ENCODE measurements around the gene GLA. TPM values are rescaled to one million over a fixed set of nuclear protein-coding genes. Genes with fewer than 3 reads are reported as not detected.

GLA gene
- total RNA-seq, 1 experiment from 2014 or later, result 54.8 TPM

DNA sequence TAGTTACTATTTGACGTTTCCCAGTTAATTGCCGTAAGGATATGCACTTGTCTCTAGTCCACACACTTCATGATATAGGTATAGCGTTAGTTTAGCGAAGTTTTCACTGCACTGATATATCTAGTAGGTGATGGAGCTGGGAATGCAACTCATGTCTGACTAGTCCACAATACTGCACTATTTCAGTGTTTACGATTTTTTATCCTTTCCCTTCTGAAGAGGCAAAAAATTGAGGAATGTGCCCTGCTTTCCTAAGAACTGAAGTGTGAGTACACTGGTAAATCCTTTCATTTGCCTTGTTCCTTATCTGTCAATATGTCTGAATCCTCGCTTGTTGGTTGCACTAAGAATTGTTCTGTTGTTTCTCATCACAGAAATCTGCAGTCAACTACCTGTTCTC, 15.9 kb downstream of the GLA start:
- peaks cover 35% of the 10 kb centered on the region for H3K36me3 ChIP-seq (ENCODE audit: low read depth, low read length)
- TF ChIP-seq EZH2phosphoT487 (IDR thresholded peaks at IDR 0.05; ENCODE audit: borderline replicate concordance, low read length), result no peak
- no peak for TF ChIP-seq EZH2 (IDR thresholded peaks at IDR 0.05; ENCODE audit: low read length, unreplicated experiment)
- TF ChIP-seq, protein P1, sequence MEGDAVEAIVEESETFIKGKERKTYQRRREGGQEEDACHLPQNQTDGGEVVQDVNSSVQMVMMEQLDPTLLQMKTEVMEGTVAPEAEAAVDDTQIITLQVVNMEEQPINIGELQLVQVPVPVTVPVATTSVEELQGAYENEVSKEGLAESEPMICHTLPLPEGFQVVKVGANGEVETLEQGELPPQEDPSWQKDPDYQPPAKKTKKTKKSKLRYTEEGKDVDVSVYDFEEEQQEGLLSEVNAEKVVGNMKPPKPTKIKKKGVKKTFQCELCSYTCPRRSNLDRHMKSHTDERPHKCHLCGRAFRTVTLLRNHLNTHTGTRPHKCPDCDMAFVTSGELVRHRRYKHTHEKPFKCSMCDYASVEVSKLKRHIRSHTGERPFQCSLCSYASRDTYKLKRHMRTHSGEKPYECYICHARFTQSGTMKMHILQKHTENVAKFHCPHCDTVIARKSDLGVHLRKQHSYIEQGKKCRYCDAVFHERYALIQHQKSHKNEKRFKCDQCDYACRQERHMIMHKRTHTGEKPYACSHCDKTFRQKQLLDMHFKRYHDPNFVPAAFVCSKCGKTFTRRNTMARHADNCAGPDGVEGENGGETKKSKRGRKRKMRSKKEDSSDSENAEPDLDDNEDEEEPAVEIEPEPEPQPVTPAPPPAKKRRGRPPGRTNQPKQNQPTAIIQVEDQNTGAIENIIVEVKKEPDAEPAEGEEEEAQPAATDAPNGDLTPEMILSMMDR (conservative IDR thresholded peaks at IDR 0.05; ENCODE audit: low read depth, low read length), result no peak
- no peaks in the 10 kb centered on the region for H3F3A ChIP-seq (ENCODE audit: low read length, unreplicated experiment)
- ChIA-PET CTCF (no interaction called here), POLR2A (ENCODE audit: unreplicated experiment) (no interaction called here)
- H4K20me1 ChIP-seq (ENCODE audit: low read length), result peaks cover 17% of the 10 kb centered on the region; the same call in 1 of the 2 replicates
- intact Hi-C loops (cut with micrococcal nuclease), result loop anchor here (2.0 kb wide), 1 partner anchor 43 kb away; the partner anchor contains the start of gene TIMM8A
- H3K27ac ChIP-seq (ENCODE audit: low read length), result peak overlapping the region; percentile 69
- H3K9ac ChIP-seq (ENCODE audit: low read length), result peak overlapping the region; percentile 100
- no peaks in the 10 kb centered on the region for H3K9me3 ChIP-seq (ENCODE audit: low read length)
- H3K4me3 ChIP-seq (ENCODE audit: low read length), result peak overlapping the region; percentile 95
- H3K4me1 ChIP-seq (ENCODE audit: insufficient read depth, low read length), result peaks cover 22% of the 10 kb centered on the region
- DNase-seq, result no peak
- H3K9me2 ChIP-seq (replicated peaks; ENCODE audit: low read length), result no peaks in the 10 kb centered on the region
- no peak for ATAC-seq
- H3K4me2 ChIP-seq (ENCODE audit: low read length), result peak overlapping the region; percentile 91
- H3K79me2 ChIP-seq (ENCODE audit: low read length), result peaks cover 33% of the 10 kb centered on the region
- no TSS peak for BruUV-seq (replicated peaks)
- no peak overlapping the region for H2AFZ ChIP-seq (ENCODE audit: low read length)
- no peaks in the 10 kb centered on the region for H3K27me3 ChIP-seq (ENCODE audit: low read length)

DNA sequence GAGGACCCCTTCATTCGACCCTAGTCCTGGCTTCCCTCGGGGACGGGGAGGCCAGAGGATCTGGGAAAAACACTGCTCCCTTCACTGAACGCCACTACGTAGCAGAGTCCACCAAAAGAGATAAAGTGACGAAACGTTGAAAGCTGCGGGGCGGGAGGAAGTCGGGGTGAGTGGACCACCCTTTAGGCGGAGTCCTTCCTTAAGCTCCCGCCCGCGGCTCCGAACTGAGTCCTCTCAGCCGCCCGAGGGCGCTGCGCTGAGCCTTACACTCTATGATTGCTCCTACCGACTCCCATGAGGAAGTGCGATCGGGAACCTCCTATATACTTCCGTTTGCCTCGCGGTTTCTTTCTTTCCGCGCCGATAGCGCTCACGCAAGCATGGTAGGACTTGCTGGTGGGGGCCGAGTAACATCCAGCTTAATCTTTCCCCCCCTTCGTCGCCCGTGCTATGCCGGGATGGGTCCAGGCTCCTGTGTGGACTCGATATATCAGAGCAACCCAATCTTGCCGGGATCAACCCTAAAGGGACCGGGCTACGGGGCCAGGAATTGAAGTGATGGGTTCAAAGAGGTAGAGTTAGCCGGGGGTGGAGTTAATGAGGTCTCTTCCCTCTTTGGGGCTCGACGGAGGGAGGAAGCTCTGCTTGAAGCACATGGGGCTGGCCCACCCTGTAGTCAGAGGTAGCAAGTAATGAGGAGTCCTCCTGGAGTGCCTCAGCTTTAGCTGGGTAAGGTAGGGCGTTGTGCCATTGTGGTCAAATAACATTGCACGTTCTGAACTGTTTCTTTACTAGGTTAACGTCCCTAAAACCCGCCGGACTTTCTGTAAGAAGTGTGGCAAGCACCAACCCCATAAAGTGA, 16.8 kb downstream of the GLA start, which contains the start of gene RPL36A:
TSS of gene RPL36A (plus strand) at position 348 of the 862 bp plus-strand sequence. CDS start at position 381, 33 bp downstream.
- Histone ChIP-seq H3K27me3 (ENCODE audit: low read length) (no peaks in the 10 kb centered on the region), H3K9me3 (ENCODE audit: low read length) (no peaks in the 10 kb centered on the region), H3K4me2 (ENCODE audit: low read length) (peak within 1 kb of the TSS; percentile 91), H3K9ac (ENCODE audit: low read length) (peak within 1 kb of the TSS; percentile 100), H3K9me2 (replicated peaks; ENCODE audit: low read length) (no peaks in the 10 kb centered on the region), H4K20me1 (ENCODE audit: low read length) (peaks cover 17% of the 10 kb centered on the region; the same call in 1 of the 2 replicates), H3K4me1 (ENCODE audit: insufficient read depth, low read length) (peaks cover 22% of the 10 kb centered on the region), H2AFZ (ENCODE audit: low read length) (peak within 1 kb of the TSS; percentile 97), H3K27ac (ENCODE audit: low read length) (peak within 1 kb of the TSS; percentile 69), H3K36me3 (ENCODE audit: low read depth, low read length) (peaks cover 32% of the 10 kb centered on the region), H3K79me2 (ENCODE audit: low read length) (peaks cover 33% of the 10 kb centered on the region), H3K4me3 (ENCODE audit: low read length) (peak within 1 kb of the TSS; percentile 95), H3F3A (ENCODE audit: low read length, unreplicated experiment) (no peaks in the 10 kb centered on the region)
- DNase-seq (peak; percentile 93), ATAC-seq (peak; percentile 97)
- ChIA-PET CTCF (interaction anchor here (1.0 kb wide), 1 partner anchor 42 kb away, joined by 3 read pairs; the partner anchor contains the start of gene TIMM8A), POLR2A (ENCODE audit: unreplicated experiment) (no interaction called here)
- no peak for TF ChIP-seq EZH2 (IDR thresholded peaks at IDR 0.05; ENCODE audit: low read length, unreplicated experiment)
- TF ChIP-seq, protein P1 (conservative IDR thresholded peaks at IDR 0.05; ENCODE audit: low read depth, low read length), result peak; percentile 78
- TF ChIP-seq EZH2phosphoT487 (IDR thresholded peaks at IDR 0.05; ENCODE audit: borderline replicate concordance, low read length), result no peak
- TSS peak; percentile 73 for BruUV-seq (replicated peaks)
- intact Hi-C loops (cut with micrococcal nuclease), result loop anchor here (1.0 to 2.0 kb wide), 2 partner anchors 17 to 42 kb away; partner anchors contain the start of genes HNRNPH2 and TIMM8A

Measured in PC-3 (cell line).